ENCODE results near the gene STUM.

STUM gene

GRCh38 chr1:226649780-226650179 is 101.2 kb downstream of the STUM start:
- Histone ChIP-seq H3K36me3 (ENCODE audit: control insufficient read depth, insufficient read depth, low read length) (no peaks in the 10 kb centered on the region), H3K4me1 (ENCODE audit: control insufficient read depth, insufficient read depth, low read length) (no peaks in the 10 kb centered on the region), H3K9me3 (ENCODE audit: control insufficient read depth, insufficient read depth, low read length) (no peaks in the 10 kb centered on the region)

GRCh38 chr1:226650236-226650841 is 101.8 kb downstream of the STUM start:
- Histone ChIP-seq H3K4me1 (ENCODE audit: control insufficient read depth, insufficient read depth, low read length) (no peaks in the 10 kb centered on the region), H3K9me3 (ENCODE audit: control insufficient read depth, insufficient read depth, low read length) (no peaks in the 10 kb centered on the region), H3K27me3 (ENCODE audit: control insufficient read depth, insufficient read depth, low read length) (no peaks in the 10 kb centered on the region), H3K36me3 (ENCODE audit: control insufficient read depth, insufficient read depth, low read length) (no peaks in the 10 kb centered on the region), H3K9ac (ENCODE audit: low read depth, low read length) (no peak overlapping the region), H3K4me3 (ENCODE audit: low read depth, low read length) (no peak overlapping the region)

More at GRCh38 chr1:226649780-226650179, 101.2 kb downstream of the STUM start:
- Histone ChIP-seq H3K9ac (ENCODE audit: low read depth, low read length) (no peak overlapping the region), H3K4me3 (ENCODE audit: low read depth, low read length) (no peak overlapping the region), H3K27me3 (ENCODE audit: control insufficient read depth, insufficient read depth, low read length) (no peaks in the 10 kb centered on the region)

- no peak overlapping the region for H3K9ac ChIP-seq (ENCODE audit: low read depth, low read length)
- H3K4me3 ChIP-seq (ENCODE audit: low read depth, low read length), result no peak overlapping the region
- H3K4me1 ChIP-seq (ENCODE audit: control insufficient read depth, insufficient read depth, low read length), result no peaks in the 10 kb centered on the region
- H3K36me3 ChIP-seq (ENCODE audit: control insufficient read depth, insufficient read depth, low read length), result no peaks in the 10 kb centered on the region
- H3K27me3 ChIP-seq (ENCODE audit: control insufficient read depth, insufficient read depth, low read length), result no peaks in the 10 kb centered on the region
- H3K9me3 ChIP-seq (ENCODE audit: control insufficient read depth, insufficient read depth, low read length), result no peaks in the 10 kb centered on the region
Measured at GRCh38 chr1:226651041-226651731, 102.6 kb downstream of the STUM start.

GRCh38 chr1:226651732-226652105 is 103.2 kb downstream of the STUM start:
- H3K4me3 ChIP-seq (ENCODE audit: low read depth, low read length), result no peak overlapping the region
- no peaks in the 10 kb centered on the region for H3K27me3 ChIP-seq (ENCODE audit: control insufficient read depth, insufficient read depth, low read length)
- H3K9me3 ChIP-seq (ENCODE audit: control insufficient read depth, insufficient read depth, low read length), result no peaks in the 10 kb centered on the region
- H3K4me1 ChIP-seq (ENCODE audit: control insufficient read depth, insufficient read depth, low read length), result no peaks in the 10 kb centered on the region
- no peaks in the 10 kb centered on the region for H3K36me3 ChIP-seq (ENCODE audit: control insufficient read depth, insufficient read depth, low read length)
- no peak overlapping the region for H3K9ac ChIP-seq (ENCODE audit: low read depth, low read length)

GRCh38 chr1:226652613-226653012 is 104.0 kb downstream of the STUM start:
- Histone ChIP-seq H3K4me1 (ENCODE audit: control insufficient read depth, insufficient read depth, low read length) (no peaks in the 10 kb centered on the region), H3K9ac (ENCODE audit: low read depth, low read length) (no peak overlapping the region), H3K4me3 (ENCODE audit: low read depth, low read length) (no peak overlapping the region), H3K27me3 (ENCODE audit: control insufficient read depth, insufficient read depth, low read length) (no peaks in the 10 kb centered on the region), H3K36me3 (ENCODE audit: control insufficient read depth, insufficient read depth, low read length) (no peaks in the 10 kb centered on the region), H3K9me3 (ENCODE audit: control insufficient read depth, insufficient read depth, low read length) (no peaks in the 10 kb centered on the region)

GRCh38 chr1:226653311-226653921 is 104.9 kb downstream of the STUM start:
- Histone ChIP-seq H3K4me1 (ENCODE audit: control insufficient read depth, insufficient read depth, low read length) (no peaks in the 10 kb centered on the region), H3K27me3 (ENCODE audit: control insufficient read depth, insufficient read depth, low read length) (no peaks in the 10 kb centered on the region), H3K36me3 (ENCODE audit: control insufficient read depth, insufficient read depth, low read length) (no peaks in the 10 kb centered on the region)

GRCh38 chr1:226654046-226654667 is 105.6 kb downstream of the STUM start:
- Histone ChIP-seq H3K4me1 (ENCODE audit: control insufficient read depth, insufficient read depth, low read length) (no peaks in the 10 kb centered on the region), H3K9ac (ENCODE audit: low read depth, low read length) (no peak overlapping the region)

More at GRCh38 chr1:226653311-226653921, 104.9 kb downstream of the STUM start:
- Histone ChIP-seq H3K9me3 (ENCODE audit: control insufficient read depth, insufficient read depth, low read length) (no peaks in the 10 kb centered on the region), H3K4me3 (ENCODE audit: low read depth, low read length) (no peak overlapping the region), H3K9ac (ENCODE audit: low read depth, low read length) (no peak overlapping the region)

GRCh38 chr1:226654668-226655055 is 106.1 kb downstream of the STUM start:
- no peak overlapping the region for H3K4me3 ChIP-seq (ENCODE audit: low read depth, low read length)
- H3K36me3 ChIP-seq (ENCODE audit: control insufficient read depth, insufficient read depth, low read length), result no peaks in the 10 kb centered on the region
- H3K9me3 ChIP-seq (ENCODE audit: control insufficient read depth, insufficient read depth, low read length), result no peaks in the 10 kb centered on the region
- H3K9ac ChIP-seq (ENCODE audit: low read depth, low read length), result no peak overlapping the region
- no peaks in the 10 kb centered on the region for H3K4me1 ChIP-seq (ENCODE audit: control insufficient read depth, insufficient read depth, low read length)
- H3K27me3 ChIP-seq (ENCODE audit: control insufficient read depth, insufficient read depth, low read length), result no peaks in the 10 kb centered on the region

More at GRCh38 chr1:226654046-226654667, 105.6 kb downstream of the STUM start:
- Histone ChIP-seq H3K36me3 (ENCODE audit: control insufficient read depth, insufficient read depth, low read length) (no peaks in the 10 kb centered on the region), H3K4me3 (ENCODE audit: low read depth, low read length) (no peak overlapping the region), H3K27me3 (ENCODE audit: control insufficient read depth, insufficient read depth, low read length) (no peaks in the 10 kb centered on the region), H3K9me3 (ENCODE audit: control insufficient read depth, insufficient read depth, low read length) (no peaks in the 10 kb centered on the region)

- Histone ChIP-seq H3K9ac (ENCODE audit: low read depth, low read length) (no peak overlapping the region), H3K4me1 (ENCODE audit: control insufficient read depth, insufficient read depth, low read length) (no peaks in the 10 kb centered on the region), H3K4me3 (ENCODE audit: low read depth, low read length) (no peak overlapping the region), H3K36me3 (ENCODE audit: control insufficient read depth, insufficient read depth, low read length) (no peaks in the 10 kb centered on the region), H3K27me3 (ENCODE audit: control insufficient read depth, insufficient read depth, low read length) (no peaks in the 10 kb centered on the region), H3K9me3 (ENCODE audit: control insufficient read depth, insufficient read depth, low read length) (no peaks in the 10 kb centered on the region)
Measured at GRCh38 chr1:226655251-226656163, 106.9 kb downstream of the STUM start.

- no peaks in the 10 kb centered on the region for H3K4me1 ChIP-seq (ENCODE audit: control insufficient read depth, insufficient read depth, low read length)
- H3K9ac ChIP-seq (ENCODE audit: low read depth, low read length), result no peak overlapping the region
- H3K4me3 ChIP-seq (ENCODE audit: low read depth, low read length), result no peak overlapping the region
- H3K27me3 ChIP-seq (ENCODE audit: control insufficient read depth, insufficient read depth, low read length), result no peaks in the 10 kb centered on the region
- no peaks in the 10 kb centered on the region for H3K9me3 ChIP-seq (ENCODE audit: control insufficient read depth, insufficient read depth, low read length)
- H3K36me3 ChIP-seq (ENCODE audit: control insufficient read depth, insufficient read depth, low read length), result no peaks in the 10 kb centered on the region
Measured at GRCh38 chr1:226656201-226656600, 107.6 kb downstream of the STUM start.

- H3K4me3 ChIP-seq (ENCODE audit: low read depth, low read length), result no peak overlapping the region
- no peak overlapping the region for H3K9ac ChIP-seq (ENCODE audit: low read depth, low read length)
- no peaks in the 10 kb centered on the region for H3K4me1 ChIP-seq (ENCODE audit: control insufficient read depth, insufficient read depth, low read length)
- no peaks in the 10 kb centered on the region for H3K27me3 ChIP-seq (ENCODE audit: control insufficient read depth, insufficient read depth, low read length)
- H3K36me3 ChIP-seq (ENCODE audit: control insufficient read depth, insufficient read depth, low read length), result no peaks in the 10 kb centered on the region
- no peaks in the 10 kb centered on the region for H3K9me3 ChIP-seq (ENCODE audit: control insufficient read depth, insufficient read depth, low read length)
Measured at GRCh38 chr1:226656601-226657277, 108.2 kb downstream of the STUM start.

Data from iPS-15b (cell line).